Mesendoderm (in vitro differentiated cells): ENCODE data around the gene ACOT11.

ENCODE experiments used
- DNase-seq: peaks from one replicate; pipeline ENCODE4 v3.0.0; 2013
- H2AK5ac ChIP-seq: 2 replicates; pipeline ENCODE4 v1.6.1; 2013; ENCODE audit warnings: low read length, inconsistent platforms
- H2BK120ac ChIP-seq: 2 replicates; pipeline ENCODE4 v1.6.1; 2013; ENCODE audit warnings: low read depth, mild to moderate bottlenecking, low read length, moderate library complexity, mixed read lengths
- H2BK15ac ChIP-seq: replicated peaks from 2 replicates; pipeline ENCODE4 v1.6.1; 2013; ENCODE audit warnings: low read depth, mild to moderate bottlenecking, moderate library complexity
- H2BK5ac ChIP-seq: 2 replicates; pipeline ENCODE4 v1.6.1; 2013; ENCODE audit warnings: low read length, inconsistent platforms
- H3K18ac ChIP-seq: 2 replicates; pipeline ENCODE4 v1.6.1; 2013; ENCODE audit warnings: mild to moderate bottlenecking, low read length, mixed read lengths
- H3K23ac ChIP-seq: one replicate; pipeline ENCODE4 v1.6.1; 2013; ENCODE audit warnings: low read length
- H3K27ac ChIP-seq: 2 replicates; pipeline ENCODE4 v1.5.1; 2013; ENCODE audit warnings: low read depth, mild to moderate bottlenecking, inconsistent platforms, low read length, moderate library complexity
- H3K27me3 ChIP-seq: 2 replicates; pipeline ENCODE4 v1.6.1; 2013; ENCODE audit warnings: low read length, control low read depth, mild to moderate bottlenecking, inconsistent platforms; ENCODE audit not compliant: insufficient read depth, poor library complexity
- H3K36me3 ChIP-seq: 2 replicates; pipeline ENCODE4 v1.6.1; 2013; ENCODE audit warnings: low read length, inconsistent platforms; ENCODE audit not compliant: control insufficient read depth, insufficient read depth
- H3K4ac ChIP-seq: one replicate; pipeline ENCODE4 v1.6.1; 2013; ENCODE audit warnings: low read depth, mild to moderate bottlenecking, low read length, moderate library complexity
- H3K4me1 ChIP-seq: 2 replicates; pipeline ENCODE4 v1.6.1; 2013; ENCODE audit warnings: low read depth, low read length, inconsistent platforms; ENCODE audit not compliant: control insufficient read depth
- H3K4me2 ChIP-seq: 2 replicates; pipeline ENCODE4 v1.6.1; 2013; ENCODE audit warnings: low read length
- H3K4me3 ChIP-seq: 2 replicates; pipeline ENCODE4 v1.5.1; 2013; ENCODE audit warnings: mild to moderate bottlenecking, low read length
- H3K56ac ChIP-seq: one replicate; pipeline ENCODE4 v1.6.1; 2013; ENCODE audit warnings: low read length
- H3K79me1 ChIP-seq: 2 replicates; pipeline ENCODE4 v1.6.1; 2013; ENCODE audit warnings: low read length, inconsistent platforms
- H3K79me2 ChIP-seq: 2 replicates; pipeline ENCODE4 v1.6.1; 2013; ENCODE audit warnings: mild to moderate bottlenecking, low read length; ENCODE audit not compliant: control insufficient read depth, insufficient read depth
- H3K9ac ChIP-seq: 2 replicates; pipeline ENCODE4 v1.6.1; 2013; ENCODE audit warnings: low read length, inconsistent platforms
- H4K5ac ChIP-seq: one replicate; pipeline ENCODE4 v1.6.1; 2013; ENCODE audit warnings: low read length
- H4K8ac ChIP-seq: one replicate; pipeline ENCODE4 v1.6.1; 2013; ENCODE audit warnings: low read depth, mild to moderate bottlenecking, control low read depth, low read length, moderate library complexity
- WGBS: extraction: QIAGEN DNeasy Blood & Tissue Kit; methylation state at CpG from one replicate; pipeline ENCODE4 v1.1.7; 2013; ENCODE audit warnings: low lambda C conversion rate, missing lambda C conversion rate; ENCODE audit not compliant: insufficient coverage; ENCODE audit errors: extremely low coverage; 5-methylcytosine and 5-hydroxymethylcytosine counted together

ACOT11 gene

GRCh38 chr1:54538538-54538937 is 9.5 kb upstream of the ACOT11 start:
- H3K9ac ChIP-seq, result no peak overlapping the region
- H2BK5ac ChIP-seq, result no peak overlapping the region
- no peak overlapping the region for H3K4me2 ChIP-seq
- no peak overlapping the region for H2BK120ac ChIP-seq
- H3K36me3 ChIP-seq, result no peaks in the 10 kb centered on the region
- H4K8ac ChIP-seq, result no peak overlapping the region
- H3K23ac ChIP-seq, result no peak overlapping the region
- H3K27me3 ChIP-seq, result no peaks in the 10 kb centered on the region
- no peak overlapping the region for H2AK5ac ChIP-seq
- H3K4me3 ChIP-seq, result no peak overlapping the region
- no peak overlapping the region for H3K4ac ChIP-seq
- no peak for DNase-seq
- H3K79me1 ChIP-seq, result peaks cover 2% of the 10 kb centered on the region
- H3K79me2 ChIP-seq, result no peaks in the 10 kb centered on the region
- no CpG with 5 or more reads among the region's 8 CpGs for WGBS
- H3K4me1 ChIP-seq, result peaks cover 5% of the 10 kb centered on the region
- no peak overlapping the region for H2BK15ac ChIP-seq
- no peak overlapping the region for H4K5ac ChIP-seq
- no peak overlapping the region for H3K18ac ChIP-seq
- no peak overlapping the region for H3K27ac ChIP-seq
- H3K56ac ChIP-seq, result no peak overlapping the region

- Histone ChIP-seq H3K23ac (no peak overlapping the region), H3K79me2 (no peaks in the 10 kb centered on the region), H2BK15ac (no peak overlapping the region), H2BK5ac (no peak overlapping the region), H3K36me3 (no peaks in the 10 kb centered on the region), H3K56ac (no peak overlapping the region), H4K8ac (no peak overlapping the region), H3K27ac (no peak overlapping the region), H2BK120ac (no peak overlapping the region), H3K27me3 (no peaks in the 10 kb centered on the region), H3K4ac (no peak overlapping the region), H4K5ac (no peak overlapping the region), H3K4me3 (no peak overlapping the region), H3K79me1 (peaks cover 4% of the 10 kb centered on the region), H3K4me1 (peaks cover 7% of the 10 kb centered on the region), H2AK5ac (no peak overlapping the region), H3K18ac (no peak overlapping the region), H3K9ac (no peak overlapping the region), H3K4me2 (no peak overlapping the region)
- no CpG with 5 or more reads among the region's 10 CpGs for WGBS
- no peak for DNase-seq
Measured at GRCh38 chr1:54540582-54541295, 7.3 kb upstream of the ACOT11 start.

GRCh38 chr1:54542120-54542961 is 5.7 kb upstream of the ACOT11 start:
- H3K79me1 ChIP-seq, result peaks cover 4% of the 10 kb centered on the region
- WGBS, result no CpG with 5 or more reads among the region's 61 CpGs

GRCh38 chr1:54542962-54543539 is 5.0 kb upstream of the ACOT11 start:
- peak overlapping the region; percentile 41 for H3K4me2 ChIP-seq
- no CpG with 5 or more reads among the region's 12 CpGs for WGBS

More at GRCh38 chr1:54542120-54542961, 5.7 kb upstream of the ACOT11 start:
- Histone ChIP-seq H2BK120ac (peak overlapping the region; percentile 18), H2BK15ac (no peak overlapping the region), H3K9ac (peak overlapping the region; percentile 72), H3K56ac (peak overlapping the region; percentile 86), H3K79me2 (no peaks in the 10 kb centered on the region), H3K4me1 (peaks cover 7% of the 10 kb centered on the region), H3K18ac (peak overlapping the region; percentile 5), H3K27me3 (no peaks in the 10 kb centered on the region), H2AK5ac (no peak overlapping the region), H3K4ac (peak overlapping the region; percentile 64), H3K36me3 (no peaks in the 10 kb centered on the region), H3K27ac (peak overlapping the region; percentile 59), H4K8ac (no peak overlapping the region), H4K5ac (no peak overlapping the region), H2BK5ac (peak overlapping the region; percentile 22), H3K4me2 (peak overlapping the region; percentile 41), H3K4me3 (peak overlapping the region; percentile 9), H3K23ac (no peak overlapping the region)
- peak; percentile 94 for DNase-seq

GRCh38 chr1:54543729-54544496 is 4.1 kb upstream of the ACOT11 start:
- H2BK120ac ChIP-seq, result no peak overlapping the region
- H3K27me3 ChIP-seq, result no peaks in the 10 kb centered on the region
- no peak for DNase-seq
- peak overlapping the region; percentile 8 for H3K18ac ChIP-seq
- no CpG with 5 or more reads among the region's 13 CpGs for WGBS
- H2BK5ac ChIP-seq, result peak overlapping the region; percentile 5
- no peak overlapping the region for H4K8ac ChIP-seq
- no peak overlapping the region for H4K5ac ChIP-seq
- H3K56ac ChIP-seq, result peak overlapping the region; percentile 86
- peak overlapping the region; percentile 72 for H3K9ac ChIP-seq
- H3K27ac ChIP-seq, result no peak overlapping the region
- no peak overlapping the region for H2BK15ac ChIP-seq
- no peak overlapping the region for H3K4me3 ChIP-seq
- H3K4me2 ChIP-seq, result no peak overlapping the region
- H3K79me2 ChIP-seq, result no peaks in the 10 kb centered on the region
- peak overlapping the region; percentile 61 for H2AK5ac ChIP-seq
- no peak overlapping the region for H3K4ac ChIP-seq
- peaks cover 4% of the 10 kb centered on the region for H3K79me1 ChIP-seq
- H3K23ac ChIP-seq, result no peak overlapping the region
- H3K36me3 ChIP-seq, result no peaks in the 10 kb centered on the region
- peaks cover 7% of the 10 kb centered on the region for H3K4me1 ChIP-seq

More at GRCh38 chr1:54542962-54543539, 5.0 kb upstream of the ACOT11 start:
- Histone ChIP-seq H3K9ac (peak overlapping the region; percentile 72), H2BK120ac (no peak overlapping the region), H3K4me3 (no peak overlapping the region), H3K4me1 (peaks cover 7% of the 10 kb centered on the region), H3K56ac (peak overlapping the region; percentile 86), H3K79me2 (no peaks in the 10 kb centered on the region), H3K27me3 (no peaks in the 10 kb centered on the region), H2BK15ac (no peak overlapping the region), H3K18ac (peak overlapping the region; percentile 5), H4K5ac (no peak overlapping the region), H3K23ac (no peak overlapping the region), H3K79me1 (peaks cover 4% of the 10 kb centered on the region), H4K8ac (no peak overlapping the region), H2BK5ac (peak overlapping the region; percentile 22), H3K36me3 (no peaks in the 10 kb centered on the region), H2AK5ac (peak overlapping the region; percentile 61), H3K4ac (peak overlapping the region; percentile 8), H3K27ac (peak overlapping the region; percentile 59)
- no peak for DNase-seq
